ENCODE data around the gene CDH20. TPM values are rescaled to one million over a fixed set of nuclear protein-coding genes. Genes with fewer than 3 reads are reported as not detected.

Gene CDH20
- polyA plus RNA-seq, 2 of the 4 experiments (the other 2 are of a cell fraction) = not detected

- no peak overlapping the region for H3K4me2 ChIP-seq
- ChIA-PET CTCF (interaction anchor here (0.6 to 1.2 kb wide), 2 partner anchors 17 to 548 kb away, joined by 4 read pairs; no protein-coding TSS in a partner anchor), POLR2A (no interaction called here)
- H3K9me3 ChIP-seq = no peaks in the 10 kb centered on the region
- H3K4me3 ChIP-seq = no peak overlapping the region
- FAIRE-seq = no peak
- no peak for ATAC-seq
- 93% methylated on average over 1 of the region's 1 CpG for WGBS (ENCODE audit: missing lambda C conversion rate)
- DNase-seq (ENCODE audit: low read depth in 1 of 2, low spot score in 1 of 2) = no peak
- peaks cover 16% of the 10 kb centered on the region; the same call in 2 of the 3 replicates for H3K4me1 ChIP-seq
- H3K27ac ChIP-seq = no peak overlapping the region
- no peak for TF ChIP-seq RCOR1 (IDR thresholded peaks at IDR 0.05; ENCODE audit: low read depth, low read length)
- TF ChIP-seq HOXA7 (CRISPR knock-in tag; IDR thresholded peaks at IDR 0.05) = no peak
- TF ChIP-seq ZFP36 (IDR thresholded peaks at IDR 0.05; ENCODE audit: borderline replicate concordance, partially characterized antibody) = no peak
- no peak for TF ChIP-seq RNF2 (IDR thresholded peaks at IDR 0.05; ENCODE audit: borderline replicate concordance, low read depth)
- no peak for TF ChIP-seq MAZ (IDR thresholded peaks at IDR 0.05; ENCODE audit: borderline replicate concordance, low read depth, low read length)
- no peak for TF ChIP-seq JUNB (IDR thresholded peaks at IDR 0.05)
- TF ChIP-seq MAFK (IDR thresholded peaks at IDR 0.05; ENCODE audit: partially characterized antibody) = no peak
- no peak for TF ChIP-seq MAX (IDR thresholded peaks at IDR 0.05)
- no peak for TF ChIP-seq CHD4 (IDR thresholded peaks at IDR 0.05; ENCODE audit: borderline replicate concordance)
- TF ChIP-seq KDM5A (IDR thresholded peaks at IDR 0.05) = no peak
- TF ChIP-seq GATA3 (IDR thresholded peaks at IDR 0.05; ENCODE audit: borderline replicate concordance) = no peak
- no peak for TF ChIP-seq E2F6 (IDR thresholded peaks at IDR 0.05; ENCODE audit: borderline replicate concordance, low read depth)
- TF ChIP-seq TP53 (CRISPR knock-in tag; IDR thresholded peaks at IDR 0.05) = no peak
- no peak for TF ChIP-seq ZC3H11A (IDR thresholded peaks at IDR 0.05)
- TF ChIP-seq CBX2 (IDR thresholded peaks at IDR 0.05; ENCODE audit: borderline replicate concordance, low read depth) = no peak
Measured at GRCh38 chr18:61583548-61583947, 250.3 kb downstream of the CDH20 start.

- Histone ChIP-seq H3K4me1 (peaks cover 25% of the 10 kb centered on the region; the same call in 2 of the 3 replicates), H3K4me2 (peak overlapping the region; percentile 47), H3K27ac (no peak overlapping the region), H3K4me3 (no peak overlapping the region), H3K9me3 (no peaks in the 10 kb centered on the region)
- no peak for FAIRE-seq
- POLR2A ChIA-PET = no interaction called here
- ATAC-seq = no peak
- DNase-seq (ENCODE audit: low read depth in 1 of 2, low spot score in 1 of 2) = no peak
- 28% methylated on average over 2 of the region's 2 CpGs for WGBS (ENCODE audit: missing lambda C conversion rate)
- CTCF ChIA-PET = no interaction called here
- TF ChIP-seq RAD21 (conservative IDR thresholded peaks at IDR 0.05 in 1 of 2, IDR thresholded peaks at IDR 0.05 in 1 of 2) (no peak), NFE2L2 (conservative IDR thresholded peaks at IDR 0.05; ENCODE audit: low read length) (no peak), ZNF302 (CRISPR knock-in tag; IDR thresholded peaks at IDR 0.05) (no peak), KDM5A (IDR thresholded peaks at IDR 0.05) (no peak), MAX (IDR thresholded peaks at IDR 0.05) (no peak), GATA3 (IDR thresholded peaks at IDR 0.05; ENCODE audit: borderline replicate concordance) (no peak), RCOR1 (IDR thresholded peaks at IDR 0.05; ENCODE audit: low read depth, low read length) (no peak), HEYL (CRISPR knock-in tag; IDR thresholded peaks at IDR 0.05) (no peak)
Measured at GRCh38 chr18:61587865-61588264, 254.6 kb downstream of the CDH20 start.

GRCh38 chr18:61589053-61589723 lies 256.0 kb downstream of the CDH20 start:
- 35% methylated on average over 6 of the region's 6 CpGs for WGBS (ENCODE audit: missing lambda C conversion rate)
- POLR2A ChIA-PET = interaction anchor here (1.0 kb wide), 1 partner anchor 17 kb away, joined by 3 read pairs; no protein-coding TSS in a partner anchor
- ATAC-seq (no peak), FAIRE-seq (no peak), DNase-seq (ENCODE audit: low read depth in 1 of 2, low spot score in 1 of 2) (peak in 1 of 2 experiments; percentile 20)
- H3K4me1 ChIP-seq = peaks cover 25% of the 10 kb centered on the region; the same call in 2 of the 3 replicates
- H3K4me3 ChIP-seq = no peak overlapping the region
- H3K4me2 ChIP-seq = peak overlapping the region; percentile 37
- no peaks in the 10 kb centered on the region for H3K9me3 ChIP-seq
- CTCF ChIA-PET = interaction anchor here (2.4 kb wide), 1 partner anchor 8 kb away, joined by 6 read pairs; no protein-coding TSS in a partner anchor
- H3K27ac ChIP-seq = no peak overlapping the region
- TF ChIP-seq RAD21 (conservative IDR thresholded peaks at IDR 0.05 in 1 of 2, IDR thresholded peaks at IDR 0.05 in 1 of 2) (no peak), CEBPB (IDR thresholded peaks at IDR 0.05) (peak in 1 of 2 experiments; percentile 27; a peak in 1 of 4 replicates)

Data from A549 (cell line).